Stimulated activated CD8-positive, alpha-beta memory T cell treated with anti-CD3 and anti-CD28 coated beads, Interleukin-12 subunit alpha, Interleukin-12 subunit beta, amount 100 ng/mL, for 1 hour (primary cell): ENCODE measurements around the gene TWSG1.
"Not testable (repeated sequence)": the region's sequence is repeated elsewhere in the genome, so short reads cannot be mapped to it uniquely, and the experiment has no call there.

Source experiments
- DNase-seq: peaks from one replicate; pipeline ENCODE4 v3.0.0-alpha.2; 2020; ENCODE audit warnings: low read depth

TWSG1 gene

DNA sequence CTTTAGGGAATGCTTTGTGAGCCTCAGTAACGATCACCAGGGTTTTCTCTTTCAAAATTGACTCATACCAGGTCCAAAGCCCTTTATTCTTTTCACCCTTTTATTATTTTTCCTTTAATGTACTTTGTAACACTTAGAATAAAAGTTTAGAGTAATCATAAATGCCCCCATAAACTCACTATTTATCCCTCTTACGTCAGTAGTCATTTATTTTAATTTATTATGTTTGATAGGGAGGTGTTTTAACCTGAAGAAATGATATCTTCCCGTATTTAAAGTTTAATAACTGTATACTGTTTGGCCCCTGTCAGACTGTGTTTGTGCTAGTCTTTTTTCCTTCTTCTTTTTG is 1.1 kb downstream of the TWSG1 start:
- no peak for DNase-seq

DNA sequence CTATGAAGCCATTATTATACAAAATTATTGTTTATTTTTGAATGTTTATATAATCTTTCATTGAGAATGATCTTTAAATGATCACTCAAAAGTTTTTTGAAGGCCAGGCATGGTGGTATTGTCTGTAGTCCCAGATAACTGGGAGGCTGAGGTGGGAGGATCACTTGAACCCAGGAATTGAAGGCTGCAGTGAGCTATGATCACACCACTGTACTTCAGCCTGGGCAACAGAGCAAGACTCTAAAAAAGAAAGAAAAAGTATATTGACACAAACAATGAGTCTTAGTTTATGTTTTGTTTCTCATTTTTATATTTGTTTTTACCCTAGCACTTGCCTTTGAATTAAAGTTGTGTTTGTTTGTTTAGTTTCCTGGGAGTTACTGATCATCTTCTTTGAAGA is 2.3 kb downstream of the TWSG1 start:
- DNase-seq = no peak

DNA sequence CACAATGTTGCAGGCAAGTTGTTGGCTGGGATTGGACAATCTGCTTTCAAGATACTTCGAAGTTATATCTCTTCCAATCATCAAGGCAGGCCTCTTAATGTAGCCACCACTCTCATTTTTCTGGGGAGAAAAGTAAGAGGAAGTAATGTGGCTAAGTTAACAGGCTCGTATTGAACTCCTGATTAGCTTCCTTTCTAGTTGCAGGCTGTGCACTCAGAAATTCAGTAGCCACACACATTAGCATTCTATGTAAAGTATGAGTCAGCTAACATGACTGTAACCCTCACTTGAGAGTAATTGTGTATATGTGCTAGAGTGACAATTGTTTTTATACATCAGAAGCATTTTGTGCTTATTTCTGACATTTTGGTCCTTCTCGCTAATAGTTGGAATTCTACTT is 3.3 kb downstream of the TWSG1 start:
- no peak for DNase-seq

DNA sequence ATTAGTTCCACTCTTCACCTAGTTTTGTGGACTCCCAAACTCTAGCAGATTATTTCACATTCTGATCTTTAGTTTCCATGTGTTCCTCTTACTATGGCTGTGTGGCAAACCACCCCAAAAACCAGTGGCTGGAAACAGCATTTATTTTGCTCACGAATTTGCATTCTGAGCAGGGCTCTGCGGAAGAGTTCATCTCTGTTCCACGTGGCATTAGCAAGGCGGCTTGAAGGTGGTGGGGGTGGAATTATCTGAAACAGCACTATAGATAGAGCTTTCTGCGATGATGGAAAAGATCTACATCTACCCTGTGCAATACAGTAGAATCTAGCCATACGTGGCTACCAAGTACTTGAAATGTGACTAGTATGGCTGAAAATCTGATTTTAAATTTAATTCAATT is 5.9 kb downstream of the TWSG1 start:
- DNase-seq = no peak

DNA sequence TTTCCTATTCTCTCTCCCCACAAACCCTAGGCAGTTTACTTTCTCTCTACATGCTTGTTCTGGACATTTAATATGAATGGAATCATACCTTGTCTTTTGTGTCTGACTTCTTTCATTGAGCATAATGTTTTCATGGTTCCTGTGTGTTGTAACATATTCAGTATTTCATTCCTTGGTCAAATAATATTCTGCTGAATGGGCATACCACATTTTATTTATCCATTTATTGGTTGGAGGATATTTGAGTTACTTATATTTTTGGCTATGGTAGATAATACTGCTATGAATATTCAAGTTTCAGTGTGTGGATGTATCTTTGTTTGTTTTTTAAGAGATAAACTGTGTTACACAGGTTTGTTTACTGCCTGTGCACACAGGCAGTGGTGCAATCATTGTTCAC is 9.0 kb downstream of the TWSG1 start:
- DNase-seq = no peak

DNA sequence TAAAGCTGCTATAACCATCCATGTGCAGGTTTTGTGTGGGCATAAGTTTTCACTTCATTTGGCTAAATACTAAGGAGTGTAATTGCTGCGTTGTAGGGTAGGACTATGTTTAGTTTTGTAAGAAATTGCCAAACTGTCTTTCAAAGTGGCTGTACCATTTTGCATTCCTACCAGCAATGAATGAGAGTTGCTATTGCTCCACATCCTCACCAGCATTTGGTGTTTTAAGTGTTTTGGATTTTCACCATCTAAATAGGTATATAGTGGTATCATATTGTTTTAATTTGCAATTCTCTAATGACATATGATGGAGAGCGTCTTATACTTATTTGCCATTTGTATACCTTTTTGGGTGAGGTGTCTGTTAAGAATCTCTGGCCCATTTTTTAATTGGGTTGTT is 12.2 kb downstream of the TWSG1 start:
- DNase-seq = no peak

DNA sequence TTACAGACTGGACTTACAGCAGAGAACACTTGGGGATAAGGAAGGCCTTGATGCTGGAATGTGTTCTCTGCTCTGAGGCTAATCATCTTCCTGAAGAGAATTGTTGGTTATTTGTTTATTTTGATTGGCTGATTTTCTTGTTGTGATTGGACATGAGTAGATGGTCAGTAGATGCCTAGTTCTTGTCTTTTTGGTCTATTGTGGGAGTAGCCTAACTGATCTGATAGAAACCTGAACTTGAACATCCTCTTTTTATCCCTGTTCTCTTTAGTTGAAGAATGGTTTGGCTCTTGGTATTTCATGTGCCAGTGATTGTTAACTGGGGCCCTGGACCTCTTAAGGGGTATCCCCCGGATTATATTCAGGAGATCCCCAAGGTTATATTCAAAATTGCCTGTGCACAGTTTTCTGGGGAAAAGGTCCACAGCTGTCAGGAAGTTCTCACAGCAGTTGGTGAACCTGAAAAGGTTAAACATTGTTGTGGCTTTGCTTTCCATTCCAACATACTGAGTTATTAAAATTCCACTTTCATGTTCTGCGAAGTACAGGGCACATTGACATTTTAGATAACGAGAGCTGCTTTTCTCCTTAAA is 13.6 kb downstream of the TWSG1 start:
- DNase-seq = no peak

DNA sequence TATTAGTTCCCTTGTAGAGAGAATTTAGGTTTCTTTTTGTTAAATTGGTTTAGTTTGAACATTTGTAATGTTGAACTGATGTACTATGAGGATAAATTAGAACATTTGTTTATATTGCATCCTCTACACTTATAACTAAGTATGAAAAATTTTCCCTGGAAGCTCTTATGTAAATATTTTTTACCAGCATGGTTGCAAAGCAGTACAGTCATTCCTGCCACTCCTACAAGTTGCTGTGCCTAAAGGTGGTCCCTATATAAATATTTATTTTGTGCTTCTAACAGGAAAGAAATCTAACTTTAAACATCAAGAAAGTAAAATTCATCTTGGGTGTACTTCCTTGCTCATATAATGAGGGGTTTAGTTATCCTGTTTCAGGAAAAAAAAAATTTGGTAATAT is 14.2 kb downstream of the TWSG1 start:
- DNase-seq = no peak

DNA sequence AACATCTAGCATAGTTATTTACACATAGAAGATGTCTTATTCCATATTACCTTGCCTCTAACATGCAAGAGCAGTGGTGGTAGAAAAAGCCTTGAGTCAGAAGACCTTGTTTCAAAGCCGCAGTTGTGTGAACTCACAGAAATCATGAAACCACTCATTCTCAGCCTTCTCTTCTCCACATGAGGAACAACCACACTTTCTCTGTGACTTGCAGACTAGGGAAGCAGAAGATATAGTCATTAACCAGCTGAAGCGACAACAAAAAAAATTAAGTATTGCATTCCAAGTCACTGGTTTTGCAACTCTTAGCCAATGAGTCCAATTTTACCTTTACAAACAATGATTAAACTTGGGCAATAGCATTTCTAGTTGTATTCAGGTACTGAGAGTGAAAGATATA is 19.0 kb downstream of the TWSG1 start:
- no peak for DNase-seq

DNA sequence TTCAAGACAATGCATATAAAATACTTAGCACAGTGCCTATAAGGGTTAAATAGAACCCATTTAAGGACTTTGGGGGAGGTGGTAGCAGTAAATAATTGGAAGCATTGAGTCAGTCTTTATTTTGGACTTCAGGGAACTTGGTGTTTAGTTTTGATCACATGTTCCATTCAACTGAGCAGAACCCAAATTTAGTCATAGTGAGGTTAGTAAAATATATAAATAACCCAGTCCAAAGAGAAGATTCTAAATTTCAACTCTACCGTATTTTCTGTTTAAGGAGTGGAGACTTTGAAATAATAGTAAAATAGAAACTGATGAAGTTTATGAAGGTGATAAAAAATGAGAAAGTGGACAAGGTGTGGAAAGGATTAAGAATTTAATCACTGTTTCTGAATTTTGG is 19.7 kb downstream of the TWSG1 start:
- no peak for DNase-seq

DNA sequence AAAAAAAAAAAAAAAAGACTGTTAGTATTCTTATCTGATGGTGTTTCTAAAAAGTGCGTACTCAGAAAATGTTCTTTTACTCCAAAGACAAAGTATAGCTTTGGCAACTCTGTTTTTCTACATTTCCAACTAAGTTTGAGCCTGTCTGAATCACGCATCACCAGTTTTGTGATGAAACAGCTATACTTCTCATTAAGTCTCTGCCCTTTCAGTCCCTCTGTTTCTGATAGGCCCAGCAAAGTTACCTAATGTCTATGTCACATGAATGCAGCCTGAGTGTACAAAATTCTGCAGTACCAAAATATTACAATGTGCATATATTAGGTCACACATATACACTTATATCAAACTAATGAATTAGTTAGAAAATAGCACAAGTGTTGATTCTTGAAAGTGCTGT is 22.4 kb downstream of the TWSG1 start:
- no peak for DNase-seq

DNA sequence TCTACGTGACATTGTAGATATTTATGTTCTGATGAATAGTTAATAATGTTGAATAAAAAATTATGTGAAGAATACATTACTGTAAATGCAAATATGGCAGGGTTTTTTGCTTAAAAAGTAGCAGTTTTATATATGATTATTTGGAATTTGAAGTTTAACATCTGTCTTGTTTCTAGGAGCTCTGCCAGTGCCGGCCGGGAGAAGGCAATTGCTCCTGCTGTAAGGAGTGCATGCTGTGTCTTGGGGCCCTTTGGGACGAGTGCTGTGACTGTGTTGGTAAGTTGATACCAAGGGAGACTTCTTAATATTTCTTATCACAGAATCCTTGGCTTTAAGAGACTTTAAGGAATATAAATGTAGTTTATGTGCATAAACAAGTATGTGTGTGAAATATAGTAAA is 25.2 kb downstream of the TWSG1 start:
- DNase-seq = no peak

DNA sequence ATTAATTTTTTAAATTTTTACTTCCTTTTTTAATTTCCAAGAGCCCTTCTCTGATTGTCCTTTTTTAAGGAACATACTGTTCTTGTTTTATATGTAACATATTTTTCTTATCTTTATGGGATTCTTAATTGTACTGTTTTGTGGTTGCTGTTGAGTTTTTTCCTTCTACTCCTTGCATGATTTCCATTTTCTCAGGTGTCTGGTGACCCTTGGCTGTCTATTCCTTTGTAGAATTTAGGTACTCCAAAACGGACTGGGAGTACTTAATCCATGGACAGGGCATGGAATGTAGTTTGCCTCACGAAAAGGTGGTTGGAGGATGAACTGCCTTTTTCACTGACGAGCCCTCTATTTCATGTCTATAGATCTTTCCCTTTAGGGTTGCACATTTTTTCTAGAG is 26.6 kb downstream of the TWSG1 start:
- DNase-seq = no peak

DNA sequence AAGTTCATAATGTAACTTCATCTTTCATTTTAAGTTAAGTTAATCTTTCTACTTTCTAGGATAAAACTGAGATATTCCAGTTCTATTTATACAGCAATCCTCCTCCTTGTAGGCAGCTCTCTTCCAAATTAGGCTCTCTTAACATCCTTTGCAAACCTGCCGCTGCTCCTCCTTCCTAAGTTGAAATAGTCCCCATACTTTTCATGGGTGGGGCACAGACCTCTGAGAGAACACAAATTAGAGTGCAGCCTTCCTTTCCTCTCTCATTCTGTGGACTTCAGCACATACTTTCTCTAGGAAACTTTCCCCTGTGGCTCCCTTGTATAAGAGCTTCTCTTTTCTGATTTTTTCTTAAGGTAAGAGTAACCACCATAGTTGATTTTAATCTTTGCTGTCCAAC is 28.3 kb downstream of the TWSG1 start:
- DNase-seq = no peak

DNA sequence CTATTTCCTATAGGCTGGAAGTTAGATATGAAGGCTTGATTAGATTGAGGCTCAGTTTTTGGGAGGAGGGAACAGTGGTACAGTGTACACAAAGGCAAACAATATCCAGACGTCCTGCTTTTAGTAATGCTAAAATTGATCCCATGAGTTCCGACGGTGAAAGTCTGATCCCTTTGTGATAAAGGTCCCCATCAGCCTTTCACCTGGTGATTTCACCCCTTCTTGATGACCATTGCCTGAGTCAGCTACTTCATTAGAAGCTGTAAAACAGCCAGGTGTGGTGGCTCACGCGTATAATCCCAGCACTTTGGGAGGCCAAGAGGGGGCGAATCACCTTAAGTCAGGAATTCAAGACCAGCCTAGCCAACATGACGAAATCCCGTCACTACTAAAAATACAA is 29.7 kb downstream of the TWSG1 start:
- no peak for DNase-seq

DNA sequence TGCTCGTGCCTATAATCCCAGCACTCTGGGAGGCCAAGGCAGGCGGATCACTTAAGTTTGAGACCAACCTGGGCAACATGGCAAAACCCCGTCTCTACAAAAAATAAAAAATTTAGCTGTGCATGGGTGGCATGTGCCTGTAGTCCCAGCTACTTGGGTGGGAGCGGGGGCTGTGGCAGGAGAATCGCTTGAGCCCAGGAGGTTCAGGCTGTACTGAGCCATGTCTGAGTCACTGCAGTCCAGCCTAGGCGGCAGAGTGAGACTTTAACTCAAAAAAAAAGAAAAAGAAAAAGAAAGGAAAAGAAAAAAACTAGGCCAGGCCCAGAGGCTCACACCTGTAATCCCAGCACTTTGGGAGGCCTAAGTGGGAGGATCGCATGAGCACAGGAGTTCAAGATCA is 30.8 kb downstream of the TWSG1 start:
- DNase-seq = no peak

DNA sequence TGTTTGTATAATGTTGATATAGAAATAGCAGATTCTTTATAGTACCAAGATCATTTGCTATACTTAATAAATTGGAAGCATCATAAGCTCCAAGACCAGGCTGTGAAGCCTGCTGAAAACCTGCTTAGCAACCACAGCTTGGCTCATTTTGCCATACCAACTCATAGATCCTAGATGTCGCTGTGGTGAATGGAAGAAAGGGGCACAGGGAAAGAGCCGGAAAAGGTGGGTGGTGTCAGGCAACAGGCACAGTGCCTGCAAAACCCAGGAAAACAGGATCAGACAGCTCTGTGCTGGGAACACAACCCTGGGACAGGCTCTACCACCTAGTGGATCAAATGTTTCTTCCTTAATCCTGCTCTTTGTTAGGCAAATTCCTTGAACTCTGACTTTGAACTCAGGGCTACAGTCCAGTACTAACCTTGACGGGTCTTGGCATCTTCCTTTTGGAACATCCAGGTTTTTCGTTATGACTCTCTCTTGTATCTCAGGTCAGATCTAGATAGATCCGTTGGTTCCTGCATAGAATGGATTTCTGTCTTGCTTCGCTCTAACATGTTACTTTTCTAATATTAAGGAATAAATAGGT is 31.6 kb downstream of the TWSG1 start:
- no peak for DNase-seq

DNA sequence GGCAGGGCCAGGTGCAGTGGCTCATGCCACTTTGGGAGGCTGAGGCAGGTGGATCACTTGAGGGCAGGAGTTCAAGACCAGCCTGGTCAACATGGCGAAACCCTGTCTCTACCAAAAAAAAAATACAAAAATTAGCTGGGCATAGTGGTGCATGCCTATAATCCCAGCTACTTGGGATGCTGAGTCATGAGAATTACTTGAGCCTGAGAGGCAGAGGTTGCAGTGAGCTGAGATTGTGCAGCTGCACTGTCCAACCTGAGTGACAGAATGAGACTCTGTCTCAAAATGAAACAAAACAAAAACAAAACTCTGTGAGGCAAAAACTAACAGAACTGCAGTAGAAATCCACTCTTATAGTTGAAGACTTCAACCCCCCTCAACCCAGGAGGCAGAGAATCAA is 38.7 kb downstream of the TWSG1 start:
- not testable (repeated sequence) for DNase-seq

DNA sequence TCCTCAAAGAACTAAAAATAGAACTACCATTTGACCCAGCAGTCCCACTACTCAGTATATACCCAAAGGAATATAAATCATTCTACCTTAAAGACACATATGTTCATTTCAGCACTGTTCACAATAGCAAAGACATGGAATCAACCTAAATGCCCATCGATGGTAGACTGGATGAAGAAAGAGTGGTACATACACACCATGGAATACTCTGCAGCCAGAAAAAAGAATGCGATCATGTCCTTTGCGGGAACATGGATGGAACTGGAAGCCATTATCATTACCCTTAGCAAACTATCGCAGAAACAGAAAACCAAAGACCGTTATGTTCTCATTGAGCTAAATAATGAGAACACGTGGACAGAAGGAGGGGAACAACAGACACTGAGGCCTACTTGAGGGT is 44.5 kb downstream of the TWSG1 start:
- DNase-seq = no peak

DNA sequence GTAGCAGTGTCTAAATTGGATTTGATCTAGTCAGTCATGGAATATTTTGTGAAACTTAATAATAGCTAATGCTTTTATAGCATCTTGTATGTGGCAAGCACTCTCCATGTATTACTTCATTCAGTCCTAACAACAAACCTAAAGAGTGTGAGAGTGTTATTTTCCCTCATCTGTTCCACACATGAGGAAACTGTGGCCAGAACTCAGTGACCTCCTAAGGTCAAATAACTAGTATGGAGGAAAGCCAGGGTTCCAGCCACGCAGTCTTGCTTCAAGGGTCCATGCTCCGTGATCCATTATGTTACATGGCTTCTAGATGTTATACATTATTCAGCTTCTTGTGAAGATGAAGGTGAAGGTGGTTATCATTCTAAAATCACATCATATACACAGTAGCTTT is 45.5 kb downstream of the TWSG1 start:
- DNase-seq = no peak

DNA sequence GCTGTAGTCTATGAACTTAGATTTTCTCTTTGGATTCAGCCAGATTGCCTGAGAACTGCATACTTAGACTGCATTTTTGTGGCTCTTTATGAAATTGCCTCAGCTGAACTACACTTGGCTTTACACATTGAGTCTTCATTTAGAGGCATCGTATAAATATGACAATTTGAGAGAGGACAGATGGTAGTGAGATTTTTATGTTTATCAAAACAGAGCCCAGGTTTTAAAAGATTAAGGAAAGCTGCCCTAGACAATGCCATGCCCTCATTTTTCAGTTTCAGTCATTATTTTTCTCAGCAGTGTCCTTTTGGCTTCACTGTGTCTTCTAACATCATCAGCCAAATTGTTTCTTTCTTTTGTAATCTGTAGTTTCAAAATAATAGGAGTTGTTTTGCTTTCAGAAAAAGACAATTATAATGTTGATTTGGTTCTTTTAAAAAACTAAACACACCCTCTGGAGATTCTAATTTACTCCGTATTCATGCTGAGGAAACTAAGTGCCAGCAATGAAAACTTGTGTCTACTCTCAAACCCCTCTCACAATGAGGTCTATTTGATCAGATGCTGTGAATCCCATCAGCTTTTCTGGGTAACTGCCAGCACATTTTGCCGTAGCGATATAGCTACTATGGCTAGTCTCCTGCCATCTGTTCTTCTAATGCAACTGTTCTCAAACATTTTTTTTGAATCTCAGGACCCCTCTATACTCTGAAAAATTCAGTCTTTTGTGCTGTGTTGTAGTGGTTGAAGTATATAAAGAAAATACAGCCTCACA is 46.2 kb downstream of the TWSG1 start:
- DNase-seq = no peak

DNA sequence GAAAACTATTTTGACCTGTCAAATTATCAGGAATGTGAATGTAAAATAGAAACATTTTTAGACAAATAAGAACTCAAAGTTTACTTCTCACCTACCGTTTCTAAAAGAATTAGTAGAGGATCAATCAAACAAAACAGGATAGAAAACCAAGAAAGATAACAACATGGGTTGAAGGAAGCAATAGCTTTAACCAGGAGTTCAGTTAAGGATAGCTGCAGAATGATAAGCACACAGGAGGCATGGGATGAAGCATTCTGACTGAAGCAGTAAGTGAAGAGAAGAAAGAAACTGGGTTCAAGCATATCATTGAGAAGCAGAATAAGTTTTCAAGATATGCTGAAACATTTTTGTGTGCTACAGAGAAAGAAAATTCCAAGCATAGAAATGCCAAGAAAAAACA is 52.3 kb downstream of the TWSG1 start:
- DNase-seq = no peak

DNA sequence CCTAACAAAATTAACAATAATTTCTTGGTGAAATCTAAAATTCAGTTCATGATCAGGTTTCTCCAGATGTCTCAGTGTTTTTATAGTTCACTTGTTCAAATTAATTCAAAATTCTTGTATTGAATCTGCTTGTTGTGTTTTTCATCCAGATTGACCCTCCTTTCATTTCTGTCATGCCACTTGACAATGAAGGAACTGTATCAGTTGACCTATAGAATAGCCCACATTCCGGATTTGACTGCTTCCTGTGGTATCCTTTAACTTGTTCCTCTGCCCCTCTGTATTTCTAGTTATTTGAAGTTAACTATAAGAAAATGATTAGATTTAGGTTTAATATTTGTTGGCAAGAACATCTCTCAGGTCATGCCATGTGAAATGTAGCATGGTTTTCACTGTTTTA is 53.3 kb downstream of the TWSG1 start:
- DNase-seq = no peak

DNA sequence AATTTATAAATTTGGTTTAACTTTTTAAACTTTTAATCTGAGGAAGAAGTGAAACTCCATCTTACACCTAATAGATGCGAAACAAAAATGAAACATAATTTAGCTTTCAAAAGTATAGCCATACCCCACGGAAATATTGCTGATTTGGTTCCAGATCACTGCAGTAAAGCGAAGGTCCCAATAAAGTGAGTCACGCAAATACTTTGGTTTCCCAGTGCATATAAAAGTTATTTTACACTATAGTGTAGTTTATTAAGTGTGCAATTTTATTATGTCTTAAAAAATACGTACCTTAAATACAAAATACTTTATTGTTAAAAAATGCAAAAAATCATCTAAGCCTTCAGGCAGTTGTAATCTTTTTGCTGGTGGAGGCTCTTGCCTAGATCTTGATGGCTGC is 55.1 kb downstream of the TWSG1 start:
- no peak for DNase-seq
